Central memory CD4-positive, alpha-beta T cell (primary cell): Measurements from ENCODE around the gene IL17RE.
"Not testable (repeated sequence)": the region's sequence is repeated elsewhere in the genome, so short reads cannot be mapped to it uniquely, and the experiment has no call there.

ENCODE experiments used
- DNase-seq: peaks from one replicate; pipeline ENCODE4 v3.0.0; 2022

IL17RE gene

DNA sequence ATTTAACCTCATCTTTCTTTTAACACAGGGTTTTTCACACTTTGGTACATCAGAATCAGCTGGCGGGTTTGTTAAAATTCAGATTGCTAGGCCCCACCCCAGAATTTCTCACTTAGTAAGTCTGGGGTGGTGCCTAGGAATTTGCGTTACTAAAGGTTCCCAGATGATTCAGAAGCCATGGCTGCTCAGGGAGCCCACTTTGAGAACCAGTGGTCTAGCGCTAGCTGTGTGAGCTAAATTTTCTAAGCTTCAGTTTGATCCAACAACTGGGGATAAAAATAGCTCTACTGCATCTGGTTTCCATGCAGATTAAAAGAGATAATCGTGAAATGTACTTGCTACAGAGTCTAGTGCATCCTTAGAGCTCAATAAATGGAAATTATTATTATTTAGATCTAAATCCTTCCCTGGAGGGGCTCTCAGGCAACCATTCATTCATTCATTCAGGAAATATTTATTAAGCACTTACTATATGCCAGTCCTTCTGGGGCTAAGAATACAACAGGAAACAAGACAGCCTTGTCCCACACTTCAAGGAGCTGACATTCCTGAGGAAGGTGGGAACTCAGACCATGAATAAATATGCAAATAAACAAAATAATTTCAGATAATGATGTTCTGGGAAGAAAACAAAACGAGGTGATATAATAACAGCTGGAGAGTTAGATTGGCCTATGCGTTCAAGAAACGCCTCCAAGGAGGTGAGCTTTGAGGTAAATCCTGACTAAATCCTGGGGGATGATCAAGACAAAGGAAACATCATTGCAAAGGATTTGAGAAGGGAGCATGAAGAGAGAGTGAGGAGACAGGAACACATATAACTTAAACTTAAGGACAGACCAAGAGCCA is 18.7 kb upstream of the IL17RE start:
- no peak for DNase-seq

DNA sequence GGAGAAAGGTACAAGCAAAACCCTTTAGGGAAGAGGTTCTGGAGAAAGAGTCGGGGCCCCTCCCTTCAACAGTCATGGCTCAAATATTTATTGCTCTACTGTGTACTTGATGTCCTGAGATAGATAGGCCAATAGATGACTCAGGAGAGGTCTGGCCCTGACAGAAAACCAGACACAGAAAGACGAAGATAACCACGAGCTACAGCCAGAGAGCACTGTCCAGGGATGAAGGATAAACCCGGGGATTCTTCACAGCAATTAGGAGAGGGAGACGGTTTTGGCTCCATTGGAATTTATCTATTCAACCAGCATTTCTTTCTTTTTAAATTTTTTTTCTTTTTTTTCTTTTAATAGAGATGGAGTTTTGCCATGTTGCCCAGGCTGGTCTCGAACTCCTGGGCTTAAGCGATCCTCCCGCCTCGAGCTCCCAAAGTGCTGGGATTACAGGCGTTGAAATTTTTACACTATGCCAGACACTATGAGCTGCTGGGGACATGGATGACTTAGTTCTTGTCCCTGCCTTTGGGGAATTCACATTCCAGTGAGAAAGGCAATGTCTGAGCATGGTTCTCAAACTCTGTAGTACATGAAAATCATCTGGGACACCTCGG is 18.0 kb upstream of the IL17RE start:
- DNase-seq = no peak

DNA sequence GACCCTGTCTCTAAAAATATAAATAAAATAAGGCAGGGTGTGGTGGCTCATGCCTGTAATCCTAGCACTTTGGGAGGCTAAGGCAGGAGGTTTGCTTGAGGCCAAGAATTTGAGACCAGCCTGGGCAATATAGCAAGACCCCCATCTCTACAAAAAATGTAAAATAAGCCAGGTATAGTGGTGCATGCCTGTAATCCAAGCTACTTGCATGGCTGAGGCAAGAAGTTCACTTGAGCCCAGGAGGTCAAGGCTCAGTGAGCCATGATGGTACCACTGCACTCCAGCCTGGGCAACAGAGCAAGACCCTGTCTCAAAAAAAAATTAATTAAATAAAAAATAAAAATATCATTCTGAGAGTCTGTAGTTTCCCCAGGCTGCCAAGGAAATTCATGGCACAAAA is 16.3 kb upstream of the IL17RE start:
- DNase-seq = no peak

DNA sequence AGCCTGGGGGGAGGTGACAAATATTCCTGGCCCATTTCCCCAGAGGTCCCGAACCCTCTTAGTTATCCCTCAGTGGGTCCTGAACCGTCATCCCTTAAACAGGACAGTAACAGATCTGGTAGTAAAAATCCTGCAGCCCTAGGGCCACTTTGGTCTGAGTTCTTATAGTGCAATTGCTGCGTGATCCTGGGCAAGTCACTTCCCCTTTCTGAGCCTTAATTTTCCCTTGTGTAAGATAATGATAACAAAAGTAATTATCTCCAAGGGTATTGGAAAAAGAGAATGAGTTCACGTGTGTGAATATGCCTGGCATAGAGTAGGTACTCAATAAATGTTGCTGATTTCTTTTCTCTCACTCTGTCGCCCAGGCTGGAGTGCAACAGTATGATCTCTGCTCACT is 15.2 kb upstream of the IL17RE start:
- DNase-seq = no peak

DNA sequence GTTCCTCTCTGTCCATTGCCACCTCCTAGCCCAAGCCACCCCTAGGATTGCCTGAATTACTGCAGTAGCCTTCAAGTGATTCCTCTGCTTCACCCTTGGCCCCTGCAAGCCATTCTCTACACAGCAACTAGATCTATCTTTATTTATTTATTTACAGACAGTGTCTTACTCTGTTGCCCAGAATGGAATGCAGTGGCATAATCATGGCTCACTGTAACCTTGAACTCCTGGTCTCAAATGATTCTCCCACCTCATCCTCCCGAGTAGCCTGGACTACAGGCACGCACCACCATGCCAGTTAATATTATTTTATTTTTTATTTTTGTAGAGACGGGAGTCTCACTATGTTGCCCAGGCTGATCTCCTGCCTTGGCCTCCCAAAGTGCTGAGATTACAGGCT is 14.1 kb upstream of the IL17RE start:
- no peak for DNase-seq

DNA sequence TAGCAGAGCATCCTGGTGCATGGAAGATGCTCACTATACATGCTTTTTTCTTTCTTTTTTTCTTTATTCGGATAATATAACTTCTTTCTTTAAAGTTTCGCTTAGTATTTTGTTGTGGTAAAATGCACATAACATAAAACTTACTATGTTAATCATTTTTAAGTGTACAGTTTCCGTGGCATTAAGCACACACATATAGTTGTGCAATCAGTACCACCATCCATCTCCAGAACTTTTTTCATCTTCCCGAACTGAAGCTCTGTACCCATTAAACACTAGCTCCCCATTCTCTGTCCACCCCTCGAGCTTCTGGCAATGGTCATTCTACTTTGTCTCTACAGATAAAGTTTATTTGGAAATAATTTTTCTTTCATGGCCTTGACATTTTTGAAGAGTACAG is 13.2 kb upstream of the IL17RE start:
- DNase-seq = no peak

DNA sequence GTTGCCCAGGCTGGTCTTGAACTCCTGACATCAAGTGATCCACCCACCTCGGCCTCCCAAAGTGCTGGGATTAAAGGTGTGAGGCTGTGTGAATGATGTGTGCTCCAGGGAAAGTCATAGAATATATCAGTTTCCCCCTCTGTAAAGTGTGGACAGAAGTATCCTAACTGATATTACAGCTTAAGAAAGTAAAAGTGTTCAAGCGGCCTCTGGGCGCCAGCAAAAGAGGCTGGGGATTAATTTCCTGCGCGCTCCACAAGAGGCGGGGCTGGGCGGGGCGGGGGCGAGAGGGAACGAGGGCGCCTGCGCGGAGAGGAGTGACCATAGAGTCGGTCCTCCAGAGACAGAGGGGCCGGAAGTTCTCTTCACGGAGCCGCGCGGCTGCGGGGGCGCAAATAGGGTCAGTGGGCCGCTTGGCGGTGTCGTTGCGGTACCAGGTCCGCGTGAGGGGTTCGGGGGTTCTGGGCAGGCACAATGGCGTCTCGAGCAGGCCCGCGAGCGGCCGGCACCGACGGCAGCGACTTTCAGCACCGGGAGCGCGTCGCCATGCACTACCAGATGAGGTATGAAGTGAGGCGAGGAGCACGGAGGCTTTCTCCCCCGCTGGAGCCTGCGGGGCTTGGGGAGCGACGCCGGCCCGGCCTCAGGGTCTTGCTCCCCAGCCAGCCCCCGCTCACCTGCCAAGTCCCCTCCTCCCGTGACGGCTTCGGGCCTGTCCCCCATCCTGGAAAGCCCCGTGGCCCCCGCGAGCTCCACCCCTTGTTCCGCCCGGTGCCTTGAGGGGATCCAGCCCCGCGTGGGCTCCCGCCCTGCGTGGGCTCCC is 12.2 kb upstream of the IL17RE start, which contains the start of gene JAGN1:
TSS of gene JAGN1 (plus strand) at position 362 of the 823 bp plus-strand sequence. CDS start at position 475, 113 bp downstream.
- DNase-seq = peak; percentile 86

DNA sequence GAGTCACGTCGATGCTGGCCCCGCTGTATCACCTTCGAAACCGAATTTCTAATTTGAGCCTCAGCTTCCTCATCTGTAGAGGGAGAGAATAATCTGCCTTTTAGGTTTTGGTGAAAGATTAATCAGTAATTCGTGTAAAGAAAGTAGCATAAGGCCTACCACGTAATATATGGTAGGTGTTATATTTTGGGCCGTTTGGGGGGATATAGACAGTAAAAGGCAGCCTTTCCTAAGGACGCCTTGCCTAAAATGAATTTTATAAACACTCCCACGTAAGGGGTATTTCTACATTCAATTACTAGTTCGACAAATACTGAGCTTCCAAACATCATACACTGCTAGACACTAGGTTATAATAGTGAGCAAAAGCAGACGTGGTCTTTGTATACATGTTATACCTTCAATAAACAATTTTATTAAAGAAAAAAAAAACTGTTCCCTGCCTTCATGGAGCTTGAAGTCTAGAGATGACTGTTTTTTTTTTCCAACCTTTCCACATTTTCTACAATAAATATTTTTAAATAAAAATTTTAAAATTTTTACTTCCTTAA is 11.5 kb upstream of the IL17RE start:
- DNase-seq = no peak

DNA sequence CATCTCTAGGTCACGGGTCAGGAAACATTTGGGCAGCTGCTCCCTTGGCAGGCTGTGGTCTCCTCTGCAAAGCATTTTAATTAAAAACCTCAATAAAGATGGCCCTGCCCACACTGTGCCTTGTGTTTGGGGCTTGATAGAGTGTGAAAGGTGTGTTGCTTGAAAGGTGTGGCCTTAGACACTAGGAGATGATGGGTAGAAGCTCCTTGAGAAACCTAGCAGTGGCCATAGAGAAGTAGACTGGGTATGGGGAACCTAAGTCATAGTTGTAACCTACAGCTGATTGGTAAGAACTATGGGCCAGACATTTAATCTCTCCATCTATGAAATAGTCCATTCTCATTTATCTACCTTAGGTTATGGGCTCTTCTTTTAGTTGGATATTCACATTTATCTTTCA is 8.9 kb upstream of the IL17RE start:
- no peak for DNase-seq

DNA sequence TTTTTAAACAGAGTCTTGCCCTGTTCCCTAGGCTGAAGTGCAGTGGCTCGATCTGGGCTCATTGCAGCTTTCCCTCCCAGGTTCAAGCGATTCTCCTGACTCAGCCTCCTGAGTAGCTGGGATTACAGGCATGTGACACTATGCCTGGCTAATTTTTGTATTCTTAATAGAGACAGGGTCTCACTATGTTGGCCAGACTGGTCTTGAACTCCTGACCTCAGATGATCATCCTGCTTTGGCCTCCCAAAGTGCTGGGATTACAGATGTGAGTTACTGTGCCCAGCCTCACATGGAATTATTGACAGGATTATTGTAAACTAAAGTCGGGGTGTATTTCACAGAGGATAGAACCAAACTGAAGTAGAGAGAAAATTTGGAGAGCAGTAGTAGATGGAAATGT is 6.9 kb upstream of the IL17RE start:
- DNase-seq = not testable (repeated sequence)

DNA sequence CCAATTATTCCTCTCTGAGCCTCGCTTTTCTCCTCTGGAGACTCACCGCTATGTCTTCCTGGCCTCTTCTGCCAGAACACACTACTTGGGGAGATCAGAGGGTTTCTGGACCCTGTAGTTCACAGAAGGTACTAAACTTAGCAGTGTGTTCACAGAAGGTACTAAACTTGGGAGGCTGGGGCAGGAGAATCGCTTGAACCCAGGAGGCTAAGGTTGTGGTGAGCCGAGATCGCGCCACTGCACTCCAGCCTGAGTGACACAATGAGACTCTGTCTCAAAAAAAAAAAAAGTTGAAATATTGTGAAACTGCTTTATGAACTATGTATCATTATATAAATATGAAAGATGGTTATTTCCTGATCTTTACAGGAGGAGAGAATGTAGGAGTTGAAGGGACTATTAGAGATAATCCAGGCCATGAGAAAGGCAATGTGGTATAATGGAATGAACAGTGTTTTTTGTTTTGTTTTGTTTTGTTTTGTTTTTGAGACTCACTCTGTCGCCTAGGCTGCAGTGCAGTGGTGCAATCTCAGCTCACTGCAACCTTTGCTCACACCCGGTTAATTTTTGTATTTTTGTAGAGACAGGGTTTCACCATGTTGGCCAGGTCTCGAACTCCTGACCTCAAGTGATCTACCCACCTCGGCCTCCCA is 5.8 kb upstream of the IL17RE start:
- not testable (repeated sequence) for DNase-seq

DNA sequence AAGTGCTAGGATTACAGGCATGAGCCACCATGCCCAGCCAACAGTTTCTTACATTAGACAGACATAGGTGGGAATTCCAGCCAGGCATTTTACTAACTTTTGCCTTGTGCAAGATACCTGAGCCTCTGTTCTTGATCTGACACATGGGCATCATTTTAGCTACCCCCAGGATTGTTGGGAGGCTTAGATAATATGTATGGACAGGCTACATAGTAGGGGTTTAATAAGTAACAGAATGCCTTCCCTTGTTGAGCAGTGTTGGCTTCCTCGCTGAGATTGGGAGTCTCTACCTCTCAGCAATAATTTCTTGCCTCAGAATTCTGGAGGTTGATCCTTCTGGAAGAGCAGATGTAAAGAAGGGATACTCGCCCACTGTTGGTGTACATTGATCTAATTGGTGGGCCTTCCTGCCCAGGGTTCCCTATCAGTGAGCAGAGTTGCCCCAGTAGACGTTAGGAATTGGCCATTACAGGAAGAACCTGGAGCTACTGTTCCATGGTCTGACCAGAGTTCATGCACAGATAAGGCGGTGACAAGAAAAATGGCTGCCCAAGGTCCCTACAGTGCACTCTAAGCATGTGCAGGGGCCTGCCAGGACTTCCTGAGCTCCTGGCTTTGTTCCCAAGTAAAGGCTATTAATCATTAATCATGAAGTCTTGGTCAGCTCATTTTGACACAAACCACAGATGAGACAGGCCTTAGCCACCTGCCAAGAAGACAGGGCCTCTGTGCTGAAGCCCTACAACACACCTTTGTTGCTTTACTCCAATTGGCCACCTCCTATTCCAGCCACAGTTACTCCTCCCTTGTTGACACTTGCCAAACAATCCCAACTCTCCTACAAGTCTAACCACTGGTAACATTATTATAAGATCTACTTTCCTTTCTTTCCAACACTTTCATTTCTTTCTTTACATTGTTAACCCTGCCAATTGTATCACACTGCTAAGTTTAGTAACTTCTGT is 5.0 kb upstream of the IL17RE start:
- no peak for DNase-seq

DNA sequence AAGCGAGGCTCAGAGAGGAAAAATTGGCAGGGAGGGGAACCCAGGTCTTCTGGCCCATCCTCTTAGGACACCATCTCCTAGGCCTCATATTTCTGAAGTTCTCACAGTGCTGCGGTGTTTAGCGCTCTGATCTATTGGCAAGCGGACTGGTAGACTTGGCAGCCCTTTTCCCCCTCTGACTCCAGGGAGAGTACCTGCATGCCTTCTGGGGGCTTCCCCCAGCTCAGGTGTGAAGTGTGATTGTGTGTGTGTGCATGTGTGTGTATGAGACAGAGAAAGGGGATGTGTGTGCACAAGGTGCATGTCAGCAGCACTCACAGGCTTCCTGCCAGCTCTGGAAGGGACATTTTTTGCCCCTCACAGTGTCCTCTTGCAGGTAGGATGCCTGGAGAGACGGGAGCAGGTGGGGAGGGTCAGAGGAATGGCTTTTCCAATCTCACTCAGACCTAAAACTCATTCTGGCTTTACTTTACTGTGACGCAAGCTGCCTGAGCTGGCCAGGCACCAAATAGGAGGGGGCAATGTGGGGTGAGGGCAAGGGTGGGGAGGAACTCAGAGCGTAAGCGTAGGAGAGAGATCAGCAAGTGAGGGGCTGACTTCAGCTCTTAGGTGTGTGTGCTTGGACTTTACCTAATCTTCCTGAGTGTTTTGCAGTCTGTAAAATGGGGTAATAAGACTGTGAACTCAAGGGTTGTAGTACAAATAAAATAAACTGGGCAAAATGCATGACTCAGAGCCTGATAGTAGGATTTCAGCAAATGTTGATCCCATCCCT is 4.0 kb upstream of the IL17RE start:
- no peak for DNase-seq

DNA sequence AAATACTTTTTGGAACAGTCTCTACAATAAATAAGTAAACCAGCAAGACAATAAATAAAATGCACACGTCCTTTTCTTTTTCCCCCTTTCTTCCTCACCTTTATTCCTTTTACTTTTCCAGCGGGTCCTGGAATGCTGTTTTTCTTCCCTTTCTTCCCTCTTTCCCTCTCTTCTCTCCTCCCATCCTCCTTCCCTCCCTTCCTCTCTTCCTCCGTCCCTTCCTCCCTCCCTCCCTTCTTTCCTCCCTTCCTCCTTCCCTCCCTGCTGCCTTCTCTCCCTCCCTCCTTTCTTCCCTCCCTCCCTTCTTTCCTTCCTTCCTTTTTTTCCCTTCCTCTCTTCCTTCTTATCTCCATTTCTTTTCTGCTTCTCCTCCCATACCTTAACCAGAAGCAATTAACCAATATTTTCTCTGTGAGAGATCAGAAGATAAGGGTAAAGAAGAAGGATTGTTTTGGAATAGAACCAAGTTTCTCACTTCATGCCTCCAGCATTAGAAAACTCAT is 3.3 kb upstream of the IL17RE start:
- DNase-seq = no peak

DNA sequence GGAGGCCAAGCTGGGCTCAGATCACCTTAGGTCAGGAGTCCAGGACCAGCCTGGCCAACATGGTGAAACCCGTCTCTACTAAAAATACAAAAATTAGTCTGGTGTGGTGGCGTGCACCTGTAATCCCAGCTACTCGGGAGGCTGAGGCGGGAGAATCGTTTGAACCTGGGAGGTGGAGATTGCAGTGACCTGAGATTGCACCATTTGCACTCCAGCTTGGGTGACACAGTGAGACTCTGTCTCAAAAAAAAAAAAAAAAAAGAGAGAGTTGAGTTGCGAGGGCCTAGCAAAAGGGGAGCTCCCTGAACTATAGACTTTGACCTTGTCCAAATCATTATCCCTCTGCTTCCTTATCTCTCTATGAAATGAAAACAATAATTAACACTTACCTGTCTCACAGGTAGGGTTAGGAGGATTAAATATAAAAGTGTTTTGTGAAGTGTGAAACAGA is 1.7 kb upstream of the IL17RE start:
- DNase-seq = not testable (repeated sequence)

DNA sequence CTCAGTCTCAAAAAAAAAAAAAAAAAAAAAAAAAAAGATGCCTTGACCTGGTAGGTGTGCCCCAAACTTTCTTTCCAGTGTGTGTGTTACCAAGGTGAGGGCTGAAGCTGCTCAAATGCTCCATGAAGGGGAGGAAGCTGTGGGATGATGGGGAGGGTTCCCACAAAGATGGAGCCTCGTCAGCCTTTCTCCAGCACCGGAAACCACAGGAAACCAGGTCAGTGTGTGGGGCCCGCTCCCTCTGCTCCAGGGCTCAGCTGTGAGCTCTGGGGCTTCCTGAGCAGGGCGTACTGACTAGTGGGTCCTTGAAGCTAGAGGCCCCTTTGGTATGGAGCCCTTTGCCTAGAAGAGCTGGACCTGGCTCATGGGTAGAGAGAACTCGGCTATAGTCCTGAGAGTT is 681 bp upstream of the IL17RE start:
- peak; percentile 37 for DNase-seq

DNA sequence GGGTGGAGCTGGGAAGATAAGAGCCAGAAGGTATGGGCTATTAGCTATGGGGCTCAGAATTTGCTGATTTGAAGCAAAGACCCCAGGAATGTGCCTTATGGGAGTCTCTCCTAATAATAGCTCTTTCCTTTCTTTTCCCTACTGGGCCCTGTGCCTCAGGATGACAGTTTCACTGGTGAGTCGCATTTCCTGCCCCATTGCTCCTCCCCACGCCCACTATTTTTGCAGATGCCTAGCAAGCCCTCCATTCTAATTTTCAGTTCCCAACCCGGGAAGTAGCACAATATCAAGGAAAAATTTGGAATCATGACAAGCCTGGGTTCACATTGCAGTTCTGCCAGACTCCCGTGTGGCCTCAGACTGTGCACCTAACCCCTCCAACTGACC is 583 bp downstream of the IL17RE start:
- no peak for DNase-seq

DNA sequence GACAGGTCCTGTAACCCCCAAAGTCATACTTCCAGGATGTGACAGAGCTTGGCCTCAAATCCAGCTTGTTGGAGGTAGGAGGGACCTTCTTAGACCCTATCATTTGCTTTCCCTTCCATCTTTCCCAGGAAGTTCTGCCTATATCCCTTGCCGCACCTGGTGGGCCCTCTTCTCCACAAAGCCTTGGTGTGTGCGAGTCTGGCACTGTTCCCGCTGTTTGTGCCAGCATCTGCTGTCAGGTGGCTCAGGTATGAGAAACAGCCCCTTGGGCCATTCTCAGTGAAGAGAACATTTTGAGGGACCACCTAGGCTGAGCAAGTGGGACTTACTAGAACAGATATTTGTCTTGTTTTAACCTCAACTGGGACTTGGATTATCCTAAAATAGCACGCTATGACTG is 1.3 kb downstream of the IL17RE start:
- DNase-seq = no peak

DNA sequence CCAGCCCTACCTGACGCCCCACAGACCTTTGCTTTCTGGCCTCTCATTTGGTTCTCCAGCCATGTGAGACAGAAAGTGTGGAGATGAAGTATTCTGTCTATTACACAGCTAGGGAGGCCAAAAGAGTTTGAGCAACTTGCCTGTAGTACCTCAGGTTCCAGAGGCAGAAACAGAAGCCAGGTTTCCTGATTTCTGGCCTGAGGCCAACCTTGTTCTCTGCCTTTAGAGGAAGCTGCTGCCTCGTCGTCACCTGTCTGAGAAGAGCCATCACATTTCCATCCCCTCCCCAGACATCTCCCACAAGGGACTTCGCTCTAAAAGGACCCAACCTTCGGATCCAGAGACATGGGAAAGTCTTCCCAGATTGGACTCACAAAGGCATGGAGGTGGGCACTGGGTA is 3.8 kb downstream of the IL17RE start:
- no peak for DNase-seq

DNA sequence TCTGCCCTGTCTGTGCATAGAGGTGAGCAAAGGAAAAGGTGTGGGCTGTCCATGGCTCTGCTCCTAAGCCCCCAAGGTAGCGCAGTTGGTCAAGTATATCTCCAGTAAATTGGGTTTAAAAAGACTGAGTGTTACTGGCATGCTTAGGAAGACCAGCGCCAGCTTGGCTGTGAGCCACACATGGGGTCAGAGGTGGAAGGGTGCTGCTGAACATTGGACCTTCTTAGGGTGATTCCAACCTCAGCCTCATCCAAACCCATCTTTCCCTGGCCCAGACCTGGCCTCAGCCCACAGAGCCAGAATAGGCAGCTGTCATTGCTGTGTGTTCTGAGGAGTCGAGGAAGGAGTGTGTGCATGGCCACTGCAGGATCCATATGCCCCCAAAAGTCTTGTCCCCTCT is 5.6 kb downstream of the IL17RE start:
- no peak for DNase-seq
